DND-41 (cell line): ENCODE results near the gene INTS1.

Experiments used
- ATAC-seq: fragments of 200-7000 bp; cut with Tn5 transposase; 3 replicates; pipeline ENCODE4 v1.9.1; 2021; ENCODE audit warnings: low read depth; ENCODE audit not compliant: insufficient read depth
- DNase-seq: peaks from one replicate; pipeline ENCODE4 v3.0.0-alpha.2; 2020
- H2AFZ ChIP-seq: 2 replicates; pipeline ENCODE4 v1.6.0; 2012; ENCODE audit warnings: low read depth, low read length
- H3K27ac ChIP-seq: 2 replicates; pipeline ENCODE4 v1.5.1; 2012; ENCODE audit warnings: low read length, inconsistent platforms
- H3K27me3 ChIP-seq: fragments of 200-600 bp; sonication (generic); 2 replicates; pipeline ENCODE4 v1.6.0; 2012; ENCODE audit warnings: low read length, mild to moderate bottlenecking, inconsistent platforms; ENCODE audit not compliant: insufficient read depth, poor library complexity
- H3K36me3 ChIP-seq: 2 replicates; pipeline ENCODE4 v1.5.1; 2012; ENCODE audit warnings: low read length, inconsistent platforms; ENCODE audit not compliant: insufficient read depth
- H3K4me1 ChIP-seq: 2 replicates; pipeline ENCODE4 v1.5.1; 2012; ENCODE audit warnings: mild to moderate bottlenecking, low read length; ENCODE audit not compliant: insufficient read depth
- H3K4me2 ChIP-seq: 2 replicates; pipeline ENCODE4 v1.6.0; 2012; ENCODE audit warnings: mild to moderate bottlenecking, moderate library complexity, low read length, inconsistent platforms; ENCODE audit not compliant: insufficient read depth
- H3K4me3 ChIP-seq, 2 experiments: fragments of 200-600 bp in 1 of 2; shearing (Covaris generic) in 1 of 2; 2 replicates each; pipeline ENCODE4 v1.5.1; 2012 to 2016; ENCODE audit warnings: inconsistent platforms in 2 of 2, low read length in 2 of 2, mild to moderate bottlenecking in 2 of 2, low read depth in 1 of 2, moderate library complexity in 1 of 2
- H3K79me2 ChIP-seq: 2 replicates; pipeline ENCODE4 v1.6.0; 2012; ENCODE audit warnings: low read length, inconsistent platforms; ENCODE audit not compliant: insufficient read depth
- H3K9ac ChIP-seq: 2 replicates; pipeline ENCODE4 v1.6.0; 2012; ENCODE audit warnings: low read depth, mild to moderate bottlenecking, inconsistent platforms, low read length, moderate library complexity
- H3K9me3 ChIP-seq: 2 replicates; pipeline ENCODE4 v1.5.1; 2012; ENCODE audit warnings: low read length, moderate library complexity, mild to moderate bottlenecking, inconsistent platforms; ENCODE audit not compliant: insufficient read depth, severe bottlenecking
- H4K20me1 ChIP-seq: 2 replicates; pipeline ENCODE4 v1.6.0; 2012; ENCODE audit warnings: low read length; ENCODE audit not compliant: insufficient read depth
- EZH2 ChIP-seq: IDR thresholded peaks from 3 replicates; pipeline ENCODE4 v1.6.1; 2012; ENCODE audit warnings: borderline replicate concordance, low read depth, mild to moderate bottlenecking, moderate library complexity, low read length, inconsistent platforms; ENCODE audit not compliant: severe bottlenecking
- TF ChIP-seq, protein P1 (sequence below): IDR thresholded peaks from 2 replicates; pipeline ENCODE4 v1.5.1; 2012; ENCODE audit warnings: borderline replicate concordance, low read length, moderate library complexity, mild to moderate bottlenecking; ENCODE audit not compliant: poor library complexity, severe bottlenecking; ENCODE audit errors: extremely low read depth

INTS1 gene

DNA sequence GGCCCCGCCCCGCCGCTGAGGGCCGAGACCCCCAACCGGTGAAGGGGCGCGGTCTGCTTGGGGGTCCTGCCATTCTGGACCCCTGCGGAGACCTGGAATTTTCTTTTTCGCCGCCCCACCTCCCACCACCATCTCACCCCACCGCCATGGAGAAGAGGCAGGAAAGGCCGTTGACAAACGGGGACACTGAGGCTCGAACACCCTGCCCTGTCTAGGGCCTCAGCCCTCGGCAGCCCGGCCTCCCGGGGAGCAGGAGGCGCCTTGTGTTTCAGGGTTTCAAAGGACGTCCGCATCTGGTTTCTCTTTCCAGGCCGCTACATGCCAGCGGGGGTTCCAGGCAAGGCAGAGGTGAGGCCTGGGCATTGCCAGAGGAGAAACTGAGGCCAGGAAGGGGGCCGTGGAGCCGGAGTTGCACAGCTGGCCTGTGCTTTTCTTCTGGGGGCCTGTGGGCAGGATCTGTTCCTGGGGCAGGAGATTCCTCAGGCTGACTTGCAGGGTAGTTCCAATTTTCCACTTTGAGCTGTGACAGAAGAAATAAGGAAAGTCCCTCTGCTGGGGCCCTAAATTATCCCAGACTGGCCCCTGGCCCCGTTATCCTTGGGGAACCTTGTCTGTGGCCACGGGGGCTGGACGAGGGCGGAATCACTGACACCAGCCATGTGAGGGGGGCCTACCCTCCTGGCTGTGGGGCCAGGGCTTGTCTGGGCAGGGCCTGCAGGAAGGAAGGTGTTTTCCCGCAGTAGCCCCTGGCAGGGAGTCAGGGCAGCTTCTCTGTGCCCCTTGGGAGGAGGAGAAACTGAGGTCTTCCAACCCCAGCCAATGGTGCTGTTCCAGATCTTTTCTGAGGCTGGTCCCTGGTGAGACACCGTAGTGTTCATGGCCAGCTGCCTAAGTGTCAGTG is 44.0 kb downstream of the INTS1 start:
- Histone ChIP-seq H3K4me3 (peak overlapping the region in 1 of 2 experiments; percentile 51; a peak in 2 of 4 replicates), H3K9me3 (no peaks in the 10 kb centered on the region), H2AFZ (peak overlapping the region; percentile 71), H3K4me1 (peaks cover 24% of the 10 kb centered on the region), H3K36me3 (no peaks in the 10 kb centered on the region), H3K27ac (no peak overlapping the region), H3K79me2 (no peaks in the 10 kb centered on the region), H3K9ac (peak overlapping the region; percentile 3; the same call in 1 of the 2 replicates), H3K27me3 (no peaks in the 10 kb centered on the region), H4K20me1 (peaks cover 3% of the 10 kb centered on the region), H3K4me2 (peak overlapping the region; percentile 100)
- TF ChIP-seq EZH2: no peak
- TF ChIP-seq, protein P1, sequence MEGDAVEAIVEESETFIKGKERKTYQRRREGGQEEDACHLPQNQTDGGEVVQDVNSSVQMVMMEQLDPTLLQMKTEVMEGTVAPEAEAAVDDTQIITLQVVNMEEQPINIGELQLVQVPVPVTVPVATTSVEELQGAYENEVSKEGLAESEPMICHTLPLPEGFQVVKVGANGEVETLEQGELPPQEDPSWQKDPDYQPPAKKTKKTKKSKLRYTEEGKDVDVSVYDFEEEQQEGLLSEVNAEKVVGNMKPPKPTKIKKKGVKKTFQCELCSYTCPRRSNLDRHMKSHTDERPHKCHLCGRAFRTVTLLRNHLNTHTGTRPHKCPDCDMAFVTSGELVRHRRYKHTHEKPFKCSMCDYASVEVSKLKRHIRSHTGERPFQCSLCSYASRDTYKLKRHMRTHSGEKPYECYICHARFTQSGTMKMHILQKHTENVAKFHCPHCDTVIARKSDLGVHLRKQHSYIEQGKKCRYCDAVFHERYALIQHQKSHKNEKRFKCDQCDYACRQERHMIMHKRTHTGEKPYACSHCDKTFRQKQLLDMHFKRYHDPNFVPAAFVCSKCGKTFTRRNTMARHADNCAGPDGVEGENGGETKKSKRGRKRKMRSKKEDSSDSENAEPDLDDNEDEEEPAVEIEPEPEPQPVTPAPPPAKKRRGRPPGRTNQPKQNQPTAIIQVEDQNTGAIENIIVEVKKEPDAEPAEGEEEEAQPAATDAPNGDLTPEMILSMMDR: no peak
- no peak for DNase-seq
- no peak for ATAC-seq

DNA sequence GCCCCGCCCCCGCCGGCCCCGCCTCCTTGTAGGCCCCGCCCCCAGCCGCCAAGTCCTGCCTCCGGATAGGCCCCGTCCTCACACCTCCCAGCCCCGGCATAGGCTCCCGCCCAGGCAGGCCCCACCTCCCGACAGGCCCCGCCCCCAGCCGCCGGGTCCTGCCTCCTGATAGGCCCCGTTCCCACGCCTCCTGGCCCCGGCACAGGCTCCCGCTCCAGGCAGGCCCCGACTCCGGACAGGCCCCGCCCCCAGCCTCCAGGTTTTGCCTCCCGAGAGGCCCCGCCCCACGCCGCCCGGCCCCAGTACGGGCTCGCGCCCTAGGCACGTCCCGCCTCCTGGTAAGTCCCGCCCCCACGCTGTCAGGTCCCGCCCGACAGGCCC is 44.7 kb downstream of the INTS1 start:
- H3K79me2 ChIP-seq: no peaks in the 10 kb centered on the region
- H3K27me3 ChIP-seq: no peaks in the 10 kb centered on the region
- peak overlapping the region; percentile 69 to 95; a peak in 3 of 4 replicates for H3K4me3 ChIP-seq
- no peak overlapping the region for H3K27ac ChIP-seq
- DNase-seq (peak; percentile 99), ATAC-seq (peak; percentile 95)
- H3K4me1 ChIP-seq: peaks cover 24% of the 10 kb centered on the region
- H3K9me3 ChIP-seq: no peaks in the 10 kb centered on the region
- no peak overlapping the region; the same call in 1 of the 2 replicates for H2AFZ ChIP-seq
- peak overlapping the region; percentile 59 for H3K9ac ChIP-seq
- H3K4me2 ChIP-seq: peak overlapping the region; percentile 100
- no peaks in the 10 kb centered on the region for H3K36me3 ChIP-seq
- H4K20me1 ChIP-seq: peaks cover 3% of the 10 kb centered on the region
- TF ChIP-seq, protein P1: no peak
- TF ChIP-seq EZH2: no peak

DNA sequence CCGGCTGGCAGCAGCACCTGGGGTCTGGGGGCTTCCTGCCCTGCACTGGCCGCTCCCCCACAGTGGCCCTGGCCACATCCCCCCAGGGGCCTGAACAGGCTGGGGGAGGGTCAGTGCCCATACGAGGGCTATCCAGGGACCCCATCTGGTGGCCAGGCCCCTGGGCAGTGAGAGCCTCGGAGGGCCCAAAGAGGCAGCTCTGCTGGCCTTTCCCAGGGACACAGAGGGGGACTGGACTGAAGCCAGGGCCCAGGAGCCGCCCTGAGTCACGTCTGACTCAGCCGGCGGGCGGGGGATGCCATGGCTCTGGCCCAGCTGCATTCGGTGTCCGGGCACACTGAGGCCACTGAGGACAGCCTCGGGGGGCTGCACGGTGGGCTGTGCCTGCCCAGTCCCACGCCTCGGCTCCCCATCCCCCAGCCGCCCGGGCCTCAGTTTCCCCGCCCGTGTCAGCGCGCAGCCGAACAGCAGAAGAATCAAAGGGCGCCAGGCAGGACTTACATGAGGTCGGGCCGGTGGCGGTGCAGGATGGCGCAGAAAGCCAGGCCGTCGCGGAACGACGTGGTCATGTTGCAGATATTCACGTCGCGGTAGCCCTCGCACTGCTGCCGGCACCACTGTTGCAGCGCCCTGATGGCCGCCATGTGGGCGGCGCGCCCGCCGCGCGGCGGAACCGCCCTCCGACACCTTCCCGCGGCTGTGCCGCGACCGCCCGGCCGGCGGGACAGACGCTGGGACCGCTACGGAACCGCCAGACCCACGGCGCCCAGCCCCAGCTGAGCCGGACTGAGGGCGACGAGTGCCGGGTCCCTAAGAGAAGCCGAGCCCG is 45.3 kb downstream of the INTS1 start, which contains the start of gene MICALL2:
MICALL2 (minus strand) TSS at position 788 of the 829 bp plus-strand sequence; CDS start at position 644, 144 bp downstream.
- peak; percentile 16 for DNase-seq
- ATAC-seq: peak; percentile 39
- Histone ChIP-seq H3K27ac (peak within 1 kb of the TSS; percentile 40; the same call in 1 of the 2 replicates), H3K4me1 (peaks cover 24% of the 10 kb centered on the region), H3K4me2 (peak within 1 kb of the TSS; percentile 100), H3K4me3 (peak within 1 kb of the TSS; percentile 69 to 95), H3K9ac (peak within 1 kb of the TSS; percentile 59), H3K9me3 (no peaks in the 10 kb centered on the region), H3K27me3 (no peaks in the 10 kb centered on the region), H4K20me1 (peaks cover 3% of the 10 kb centered on the region), H3K79me2 (no peaks in the 10 kb centered on the region), H3K36me3 (no peaks in the 10 kb centered on the region), H2AFZ (peak within 1 kb of the TSS; percentile 90)
- no peak for TF ChIP-seq EZH2
- TF ChIP-seq, protein P1: no peak
